Gastrocnemius medialis (tissue), 4 donors: ENCODE measurements around the gene HIVEP1.

Experiments used
- POLR2A ChIP-seq, 2 donors: fragments of 450-650 bp; IDR thresholded peaks; one replicate each; pipeline ENCODE4 v1.6.1; 2017; ENCODE audit warnings: antibody characterized with exemption in 2 of 2, mild to moderate bottlenecking in 2 of 2, moderate library complexity in 2 of 2
- TF ChIP-seq, protein P1 (sequence below), 5 experiments: fragments of 450-650 bp in 3 of 5; fragments of 200-600 bp in 2 of 5; sonication (generic) in 2 of 5; IDR thresholded peaks in 4 of 5; conservative IDR thresholded peaks in 1 of 5; 1 replicate in 4 of 5; 2 replicates in 1 of 5; pipeline ENCODE4 v1.5.1; 2016 to 2019; ENCODE audit warnings: antibody characterized with exemption in 5 of 5, mild to moderate bottlenecking in 3 of 5, moderate library complexity in 3 of 5

DNA sequence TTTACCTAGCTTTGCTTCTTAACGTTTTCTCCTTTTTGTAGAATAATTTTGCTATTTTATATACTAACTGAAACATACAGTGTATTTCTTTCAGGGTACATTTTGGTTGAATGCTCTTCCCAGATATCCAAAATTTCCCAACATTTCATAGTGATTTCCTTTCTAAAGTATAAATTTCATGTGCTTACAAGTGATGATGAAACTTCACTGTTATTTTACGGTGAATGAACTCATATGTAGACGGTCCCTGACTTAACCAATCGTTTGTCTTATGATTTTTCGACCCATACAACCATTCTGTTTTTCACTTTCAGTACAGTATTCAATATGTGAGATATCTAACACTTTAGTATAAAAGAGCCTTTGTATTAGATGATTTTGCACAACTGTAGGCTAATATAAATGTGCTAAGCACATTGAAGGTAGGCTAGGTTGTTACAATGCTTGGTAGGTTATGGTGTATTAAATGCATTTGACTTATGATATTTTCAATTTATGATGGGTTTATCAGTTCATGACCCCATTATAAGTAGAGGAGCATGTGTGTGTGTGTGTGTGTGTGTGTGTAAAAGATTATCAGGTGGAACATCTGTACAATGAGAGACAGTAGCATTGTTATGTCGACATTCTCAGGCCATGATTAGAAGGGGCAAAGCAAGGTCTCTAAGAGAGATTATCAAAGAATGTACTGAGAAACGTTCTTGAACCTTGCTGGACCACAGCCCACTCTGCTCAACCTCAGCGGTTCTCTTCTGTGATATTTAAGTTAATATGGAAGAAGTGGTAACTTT lies 20.9 kb downstream of the HIVEP1 start:
- TF ChIP-seq POLR2A (IDR thresholded peaks at IDR 0.05) = no peak
- TF ChIP-seq, protein P1, sequence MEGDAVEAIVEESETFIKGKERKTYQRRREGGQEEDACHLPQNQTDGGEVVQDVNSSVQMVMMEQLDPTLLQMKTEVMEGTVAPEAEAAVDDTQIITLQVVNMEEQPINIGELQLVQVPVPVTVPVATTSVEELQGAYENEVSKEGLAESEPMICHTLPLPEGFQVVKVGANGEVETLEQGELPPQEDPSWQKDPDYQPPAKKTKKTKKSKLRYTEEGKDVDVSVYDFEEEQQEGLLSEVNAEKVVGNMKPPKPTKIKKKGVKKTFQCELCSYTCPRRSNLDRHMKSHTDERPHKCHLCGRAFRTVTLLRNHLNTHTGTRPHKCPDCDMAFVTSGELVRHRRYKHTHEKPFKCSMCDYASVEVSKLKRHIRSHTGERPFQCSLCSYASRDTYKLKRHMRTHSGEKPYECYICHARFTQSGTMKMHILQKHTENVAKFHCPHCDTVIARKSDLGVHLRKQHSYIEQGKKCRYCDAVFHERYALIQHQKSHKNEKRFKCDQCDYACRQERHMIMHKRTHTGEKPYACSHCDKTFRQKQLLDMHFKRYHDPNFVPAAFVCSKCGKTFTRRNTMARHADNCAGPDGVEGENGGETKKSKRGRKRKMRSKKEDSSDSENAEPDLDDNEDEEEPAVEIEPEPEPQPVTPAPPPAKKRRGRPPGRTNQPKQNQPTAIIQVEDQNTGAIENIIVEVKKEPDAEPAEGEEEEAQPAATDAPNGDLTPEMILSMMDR (IDR thresholded peaks at IDR 0.05 in 4 of 5, conservative IDR thresholded peaks at IDR 0.05 in 1 of 5) = no peak
